ENCODE results near the gene LRRC56. TPM values are rescaled to one million over a fixed set of nuclear protein-coding genes. Genes with fewer than 3 reads are reported as not detected.
A peak's percentile ranks its signal among the peaks of the same experiment; 100 is the strongest.

The LRRC56 gene
- total and polyA plus RNA-seq, 2 experiments from 2014 or later, result 0.40 to 1.6 TPM

DNA sequence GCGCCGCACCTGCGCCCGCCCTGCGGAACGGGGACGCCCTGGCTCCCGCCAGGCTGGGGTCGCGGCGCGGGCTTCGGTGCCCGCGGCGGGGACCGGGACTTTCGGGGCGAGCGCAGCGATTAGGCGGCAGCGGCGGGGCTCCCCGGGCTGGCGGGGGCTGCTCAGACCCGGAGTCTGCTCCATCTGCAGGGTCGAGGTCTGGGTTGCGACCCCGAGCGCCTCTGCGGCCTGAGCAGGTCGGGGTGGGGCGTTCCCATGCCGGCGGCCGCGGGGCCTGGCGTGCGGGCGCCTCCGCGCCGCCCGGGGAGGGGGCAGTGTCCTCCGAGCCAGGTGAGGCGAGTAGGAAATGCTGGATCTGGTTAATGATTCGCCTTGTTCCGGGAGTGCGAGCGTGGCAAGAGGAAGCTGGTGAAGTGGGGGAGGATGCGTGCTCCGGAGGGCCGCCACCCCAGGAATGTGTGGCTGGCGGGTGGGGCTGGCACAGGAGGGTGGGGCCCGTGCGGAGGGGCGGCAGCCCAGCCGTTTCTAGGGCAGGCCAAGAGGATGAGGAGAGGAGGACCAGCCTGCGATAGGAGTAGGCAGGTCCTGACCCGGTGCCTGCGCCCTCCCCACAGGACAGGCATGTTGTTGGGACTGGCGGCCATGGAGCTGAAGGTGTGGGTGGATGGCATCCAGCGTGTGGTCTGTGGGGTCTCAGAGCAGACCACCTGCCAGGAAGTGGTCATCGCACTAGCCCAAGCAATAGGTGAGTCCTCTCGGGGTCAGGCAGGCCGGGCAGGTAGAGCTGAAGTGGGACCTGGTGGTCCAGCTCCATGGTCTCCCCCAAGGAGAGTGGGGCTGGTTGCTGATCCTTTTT, 24.0 kb downstream of the LRRC56 start:
- Histone ChIP-seq H3K27me3 (peaks cover 17% of the 10 kb centered on the region), H3K9me3 (ENCODE audit: low read depth) (no peaks in the 10 kb centered on the region), H3K4me2 (peak overlapping the region; percentile 86), H2AFZ (peak overlapping the region; percentile 52), H3K36me3 (replicated peaks; ENCODE audit: insufficient read depth, low read depth) (no peaks in the 10 kb centered on the region), H3K4me1 (ENCODE audit: insufficient read depth) (peaks cover 25% of the 10 kb centered on the region), H3K4me3 (peak overlapping the region; percentile 69), H3K27ac (peak overlapping the region; percentile 94), H3K9me2 (replicated peaks; ENCODE audit: insufficient read depth) (no peaks in the 10 kb centered on the region), H4K20me1 (ENCODE audit: insufficient read depth, poor library complexity, severe bottlenecking) (no peaks in the 10 kb centered on the region), H3K79me2 (peaks cover 17% of the 10 kb centered on the region)
- DNase-seq (ENCODE audit: low spot score), result peak; percentile 90
- 14% methylated on average over 40 of the region's 67 CpGs for WGBS (ENCODE audit: low lambda C conversion rate, missing lambda C conversion rate)
- no peak for TF ChIP-seq CTCF (IDR thresholded peaks at IDR 0.05; ENCODE audit: poor library complexity)
- TF ChIP-seq EZH2phosphoT487 (IDR thresholded peaks at IDR 0.05; ENCODE audit: low read depth, severe bottlenecking, unreplicated experiment), result no peak
- no peak for TF ChIP-seq EZH2 (IDR thresholded peaks at IDR 0.05; ENCODE audit: borderline replicate concordance)

- no peaks in the 10 kb centered on the region for H3K9me3 ChIP-seq (ENCODE audit: low read depth)
- H3K36me3 ChIP-seq (replicated peaks; ENCODE audit: insufficient read depth, low read depth), result no peaks in the 10 kb centered on the region
- peak overlapping the region; percentile 32 for H3K4me3 ChIP-seq
- WGBS (ENCODE audit: low lambda C conversion rate, missing lambda C conversion rate), result 89% methylated on average over 29 of the region's 29 CpGs
- DNase-seq (ENCODE audit: low spot score), result no peak
- peak overlapping the region; percentile 86 for H3K4me2 ChIP-seq
- H4K20me1 ChIP-seq (ENCODE audit: insufficient read depth, poor library complexity, severe bottlenecking), result no peaks in the 10 kb centered on the region
- no peaks in the 10 kb centered on the region for H3K9me2 ChIP-seq (replicated peaks; ENCODE audit: insufficient read depth)
- H3K4me1 ChIP-seq (ENCODE audit: insufficient read depth), result peaks cover 25% of the 10 kb centered on the region
- TF ChIP-seq EZH2phosphoT487 (IDR thresholded peaks at IDR 0.05; ENCODE audit: low read depth, severe bottlenecking, unreplicated experiment), result no peak
- no peak for TF ChIP-seq CTCF (IDR thresholded peaks at IDR 0.05; ENCODE audit: poor library complexity)
- TF ChIP-seq EZH2 (IDR thresholded peaks at IDR 0.05; ENCODE audit: borderline replicate concordance), result no peak
- H3K79me2 ChIP-seq, result peaks cover 17% of the 10 kb centered on the region
- no peak overlapping the region for H2AFZ ChIP-seq
- peaks cover 10% of the 10 kb centered on the region for H3K27me3 ChIP-seq
- peak overlapping the region; percentile 89 for H3K27ac ChIP-seq
These were observed 24.8 kb downstream of the LRRC56 start for GRCh38 chr11:562046-562645.

DNA sequence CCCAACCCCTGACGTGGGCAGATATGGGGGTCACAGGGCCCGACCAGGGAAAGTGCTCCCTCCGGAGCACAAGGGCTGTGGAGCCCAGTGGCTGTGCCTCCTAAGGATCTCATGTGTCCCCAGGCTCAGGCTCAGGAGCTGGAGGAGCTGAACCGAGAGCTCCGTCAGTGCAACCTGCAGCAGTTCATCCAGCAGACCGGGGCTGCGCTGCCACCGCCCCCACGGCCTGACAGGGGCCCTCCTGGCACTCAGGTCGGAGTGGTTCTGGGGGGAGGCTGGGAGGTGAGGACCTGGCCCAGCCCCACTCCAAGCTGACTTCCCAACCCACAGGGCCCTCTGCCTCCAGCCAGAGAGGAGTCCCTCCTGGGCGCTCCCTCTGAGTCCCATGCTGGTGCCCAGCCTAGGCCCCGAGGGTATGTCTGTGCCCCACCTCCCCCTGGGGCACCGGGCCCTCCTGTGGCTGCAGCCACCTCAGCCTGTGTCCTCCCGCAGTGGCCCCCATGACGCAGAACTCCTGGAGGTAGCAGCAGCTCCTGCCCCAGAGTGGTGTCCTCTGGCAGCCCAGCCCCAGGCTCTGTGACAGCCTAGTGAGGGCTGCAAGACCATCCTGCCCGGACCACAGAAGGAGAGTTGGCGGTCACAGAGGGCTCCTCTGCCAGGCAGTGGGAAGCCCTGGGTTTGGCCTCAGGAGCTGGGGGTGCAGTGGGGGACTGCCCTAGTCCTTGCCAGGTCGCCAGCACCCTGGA, 25.9 kb downstream of the LRRC56 start:
- Histone ChIP-seq H4K20me1 (ENCODE audit: insufficient read depth, poor library complexity, severe bottlenecking) (no peaks in the 10 kb centered on the region), H3K9me2 (replicated peaks; ENCODE audit: insufficient read depth) (no peaks in the 10 kb centered on the region), H3K4me2 (no peak overlapping the region), H3K27ac (no peak overlapping the region), H3K27me3 (no peaks in the 10 kb centered on the region), H3K36me3 (replicated peaks; ENCODE audit: insufficient read depth, low read depth) (no peaks in the 10 kb centered on the region), H3K79me2 (peaks cover 17% of the 10 kb centered on the region), H2AFZ (no peak overlapping the region), H3K4me1 (ENCODE audit: insufficient read depth) (peaks cover 30% of the 10 kb centered on the region), H3K9me3 (ENCODE audit: low read depth) (no peaks in the 10 kb centered on the region), H3K4me3 (no peak overlapping the region)
- WGBS (ENCODE audit: low lambda C conversion rate, missing lambda C conversion rate), result 90% methylated on average over 18 of the region's 18 CpGs
- DNase-seq (ENCODE audit: low spot score), result no peak
- TF ChIP-seq CTCF (IDR thresholded peaks at IDR 0.05; ENCODE audit: poor library complexity), result no peak
- no peak for TF ChIP-seq EZH2phosphoT487 (IDR thresholded peaks at IDR 0.05; ENCODE audit: low read depth, severe bottlenecking, unreplicated experiment)
- no peak for TF ChIP-seq EZH2 (IDR thresholded peaks at IDR 0.05; ENCODE audit: borderline replicate concordance)

Data from hepatocyte (in vitro differentiated cells).